ENCODE data around the gene CDC45. TPM values are rescaled to one million over a fixed set of nuclear protein-coding genes. Genes with fewer than 3 reads are reported as not detected.

Gene CDC45
- polyA plus RNA-seq, 1 experiment: 9.3 TPM

DNA sequence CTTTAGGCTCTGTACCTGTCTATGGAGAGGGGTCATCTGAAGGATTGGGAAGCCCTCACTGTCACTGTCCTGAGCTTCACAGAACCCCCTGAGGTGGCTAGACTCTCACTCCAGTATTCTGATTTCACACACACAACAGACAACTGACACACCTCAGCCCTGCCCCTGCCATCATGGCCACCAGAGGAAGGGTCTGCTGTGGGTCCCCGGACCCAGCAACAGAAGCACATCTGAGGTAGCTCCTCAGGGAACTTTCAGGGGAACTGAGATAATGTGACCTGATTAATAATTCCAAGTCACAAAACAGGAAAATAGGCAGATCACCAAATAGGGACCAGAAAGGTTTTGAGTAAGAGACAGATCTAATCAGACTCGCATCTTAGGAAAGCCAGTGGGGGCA is 24.7 kb upstream of the CDC45 start:
- Histone ChIP-seq H3K27ac (ENCODE audit: low read depth, low read length) (no peak overlapping the region), H3K27me3 (ENCODE audit: control insufficient read depth, insufficient read depth, low read length) (no peaks in the 10 kb centered on the region), H3K9me3 (ENCODE audit: control insufficient read depth, insufficient read depth, low read length) (no peaks in the 10 kb centered on the region), H3K4me3 (ENCODE audit: low read depth, low read length) (no peak overlapping the region)
- ChIA-PET CTCF (no interaction called here), POLR2A (no interaction called here)
- no peak for TF ChIP-seq CTCF (IDR thresholded peaks at IDR 0.05; ENCODE audit: low read depth, low read length)
- no peak for DNase-seq (ENCODE audit: low read depth, low spot score)

DNA sequence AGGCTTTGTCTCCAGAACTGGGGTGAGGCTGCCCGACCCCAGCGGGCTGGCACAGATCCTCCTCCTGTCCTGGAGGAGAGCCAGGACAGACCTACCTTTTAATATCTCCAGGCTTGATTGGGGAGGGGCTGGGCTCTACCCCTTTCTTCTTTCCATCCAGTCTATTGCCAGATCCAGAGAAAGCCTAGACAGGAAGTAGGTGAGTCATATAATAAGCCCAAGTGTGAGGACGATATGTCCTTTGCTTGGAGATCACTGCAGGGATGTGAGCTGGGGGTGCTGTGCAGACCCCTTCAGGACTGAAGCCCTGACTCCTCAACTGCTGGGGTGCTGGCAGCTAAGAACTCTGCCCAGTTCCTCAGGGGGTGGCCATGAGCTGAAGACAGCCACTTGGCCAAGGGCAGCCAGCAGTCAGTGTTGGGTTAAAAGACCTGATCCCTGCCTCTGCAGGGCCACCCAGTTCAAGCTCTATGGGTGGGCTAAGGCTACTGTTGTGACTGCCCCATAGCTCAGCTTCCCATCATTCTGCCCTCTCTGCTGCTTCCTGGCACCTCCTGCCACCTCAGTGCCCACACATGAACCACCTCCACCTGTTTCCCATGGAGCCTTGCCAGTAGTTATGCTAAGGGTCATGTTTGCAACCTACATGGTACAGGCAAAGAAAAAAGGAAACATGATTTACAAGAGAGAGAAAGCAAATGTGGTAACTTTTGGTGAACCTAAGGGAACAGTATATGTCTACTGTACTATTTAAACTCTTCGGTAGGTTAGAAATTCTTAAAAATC is 23.9 kb upstream of the CDC45 start:
- POLR2A ChIA-PET: no interaction called here
- H3K27me3 ChIP-seq (ENCODE audit: control insufficient read depth, insufficient read depth, low read length): no peaks in the 10 kb centered on the region
- DNase-seq (ENCODE audit: low read depth, low spot score): no peak
- CTCF ChIA-PET: no interaction called here
- no peak for TF ChIP-seq CTCF (IDR thresholded peaks at IDR 0.05; ENCODE audit: low read depth, low read length)
- no peak overlapping the region for H3K27ac ChIP-seq (ENCODE audit: low read depth, low read length)
- no peak overlapping the region for H3K4me3 ChIP-seq (ENCODE audit: low read depth, low read length)
- no peaks in the 10 kb centered on the region for H3K9me3 ChIP-seq (ENCODE audit: control insufficient read depth, insufficient read depth, low read length)

- H3K27me3 ChIP-seq (ENCODE audit: control insufficient read depth, insufficient read depth, low read length): no peaks in the 10 kb centered on the region
- H3K27ac ChIP-seq (ENCODE audit: low read depth, low read length): no peak overlapping the region
- POLR2A ChIA-PET: no interaction called here
- no peak overlapping the region for H3K4me3 ChIP-seq (ENCODE audit: low read depth, low read length)
- CTCF ChIA-PET: no interaction called here
- no peak for DNase-seq (ENCODE audit: low read depth, low spot score)
- no peak for TF ChIP-seq CTCF (IDR thresholded peaks at IDR 0.05; ENCODE audit: low read depth, low read length)
- no peaks in the 10 kb centered on the region for H3K9me3 ChIP-seq (ENCODE audit: control insufficient read depth, insufficient read depth, low read length)
Observed at GRCh38 chr22:19456541-19456940, 23.2 kb upstream of the CDC45 start.

- H3K4me3 ChIP-seq (ENCODE audit: low read depth, low read length): no peak overlapping the region
- no peaks in the 10 kb centered on the region for H3K27me3 ChIP-seq (ENCODE audit: control insufficient read depth, insufficient read depth, low read length)
- ChIA-PET POLR2A (no interaction called here), CTCF (no interaction called here)
- H3K27ac ChIP-seq (ENCODE audit: low read depth, low read length): no peak overlapping the region
- no peak for DNase-seq (ENCODE audit: low read depth, low spot score)
- TF ChIP-seq CTCF (IDR thresholded peaks at IDR 0.05; ENCODE audit: low read depth, low read length): no peak
- no peaks in the 10 kb centered on the region for H3K9me3 ChIP-seq (ENCODE audit: control insufficient read depth, insufficient read depth, low read length)
Observed at GRCh38 chr22:19457828-19458428, 21.8 kb upstream of the CDC45 start.

GRCh38 chr22:19460036-19460435 is 19.7 kb upstream of the CDC45 start:
- Histone ChIP-seq H3K27me3 (ENCODE audit: control insufficient read depth, insufficient read depth, low read length) (no peaks in the 10 kb centered on the region), H3K9me3 (ENCODE audit: control insufficient read depth, insufficient read depth, low read length) (no peaks in the 10 kb centered on the region), H3K4me3 (ENCODE audit: low read depth, low read length) (no peak overlapping the region), H3K27ac (ENCODE audit: low read depth, low read length) (no peak overlapping the region)
- ChIA-PET CTCF (no interaction called here), POLR2A (no interaction called here)
- no peak for DNase-seq (ENCODE audit: low read depth, low spot score)
- no peak for TF ChIP-seq CTCF (IDR thresholded peaks at IDR 0.05; ENCODE audit: low read depth, low read length)

All from AG04450 (cell line).